RWPE1 (cell line): ENCODE measurements around the gene NCK1.
A peak's percentile ranks its signal among the peaks of the same experiment; 100 is the strongest.
"Not testable (repeated sequence)": the region's sequence is repeated elsewhere in the genome, so short reads cannot be mapped to it uniquely, and the experiment has no call there.

ENCODE experiments used
- CTCF ChIA-PET: fragments of 350-600 bp; sonication (Branson Sonifier 250); formaldehyde crosslinking; extraction: SDS; loops from one replicate; lab custom pipeline; 2021; lab: Yijun Ruan, JAX
- POLR2A ChIA-PET: fragments of 400-600 bp; formaldehyde crosslinking; extraction: SDS; loops from one replicate; lab custom pipeline; 2020; ENCODE audit warnings: antibody characterized with exemption; ENCODE audit not compliant: low non-redundant PET; lab: Yijun Ruan, JAX
- DNase-seq: peaks from one replicate; pipeline ENCODE4 v3.0.0; 2012; ENCODE audit warnings: low spot score
- H3K27ac ChIP-seq: fragments of 450-650 bp; 2 replicates; pipeline ENCODE4 v1.5.1; 2017
- CTCF ChIP-seq: fragments of 450-650 bp; conservative IDR thresholded peaks from 2 replicates; pipeline ENCODE4 v1.5.1; 2017; ENCODE audit warnings: low read depth, mild to moderate bottlenecking

The NCK1 gene

GRCh38 chr3:136893848-136894443, 31.9 kb downstream of the NCK1 start:
- ChIA-PET POLR2A (no interaction called here), CTCF (no interaction called here)
- H3K27ac ChIP-seq = no peak overlapping the region
- DNase-seq = peak; percentile 41
- no peak for TF ChIP-seq CTCF

- DNase-seq, H3K27ac ChIP-seq, POLR2A ChIA-PET: not testable (repeated sequence)
- CTCF ChIA-PET = interaction anchor here (0.6 kb wide), 1 partner anchor 23 kb away, joined by 5 read pairs; no protein-coding TSS in a partner anchor
Observed at GRCh38 chr3:136897171-136897570, 35.2 kb downstream of the NCK1 start.

DNA sequence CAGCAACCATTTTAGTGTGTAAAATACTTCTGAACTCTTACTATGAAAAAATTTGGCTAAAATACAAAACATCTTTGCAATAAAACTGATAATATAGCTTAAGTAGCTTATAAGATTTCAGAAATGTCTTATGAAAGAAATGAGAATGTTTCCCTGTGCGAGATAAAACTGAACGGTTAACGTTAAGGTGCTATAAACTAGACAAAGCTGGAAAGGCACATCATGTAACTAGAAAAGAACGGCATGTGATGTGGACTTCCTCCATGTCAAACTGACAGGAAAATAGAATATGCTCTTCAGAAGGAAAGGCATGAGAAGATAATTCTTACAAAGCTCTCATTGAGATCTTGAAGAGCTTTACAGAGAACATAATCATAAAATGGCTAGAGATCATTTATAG, 36.5 kb downstream of the NCK1 start:
- no peak for TF ChIP-seq CTCF
- CTCF ChIA-PET = no interaction called here
- POLR2A ChIA-PET = no interaction called here
- no peak overlapping the region for H3K27ac ChIP-seq
- no peak for DNase-seq

GRCh38 chr3:136898954-136899353, 36.9 kb downstream of the NCK1 start:
- ChIA-PET CTCF (no interaction called here), POLR2A (no interaction called here)
- no peak for DNase-seq
- TF ChIP-seq CTCF = no peak
- H3K27ac ChIP-seq = no peak overlapping the region

DNA sequence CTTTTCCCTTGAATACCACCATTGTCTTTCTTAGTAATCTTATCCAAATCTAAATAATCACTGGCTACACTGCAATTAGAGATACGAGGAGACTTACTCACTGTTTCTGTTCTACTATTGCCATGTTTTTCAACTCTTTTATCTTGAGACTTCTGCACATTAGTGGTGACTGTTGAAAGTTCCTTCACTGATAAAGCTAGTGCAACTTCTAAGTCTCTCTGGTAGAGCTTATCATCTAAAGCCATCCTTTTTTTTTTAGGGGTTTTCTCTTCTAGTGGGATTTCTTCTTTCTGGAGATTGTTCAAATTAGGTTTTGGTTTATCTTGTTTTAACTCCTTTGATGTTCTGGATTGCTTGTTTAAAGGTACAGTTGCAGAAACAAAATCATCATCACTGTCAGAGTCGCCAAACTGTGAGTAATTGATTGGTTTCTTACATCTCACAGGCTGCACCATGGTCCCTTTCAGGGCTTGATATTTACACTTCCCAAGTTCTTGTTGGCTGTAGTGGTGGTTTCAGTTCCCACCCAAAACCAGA, 37.7 kb downstream of the NCK1 start:
- POLR2A ChIA-PET = no interaction called here
- no peak overlapping the region for H3K27ac ChIP-seq
- CTCF ChIA-PET = no interaction called here
- DNase-seq = no peak
- no peak for TF ChIP-seq CTCF

GRCh38 chr3:136900694-136901093, 38.7 kb downstream of the NCK1 start:
- DNase-seq, H3K27ac ChIP-seq, CTCF ChIA-PET, POLR2A ChIA-PET: not testable (repeated sequence)

- no peak for DNase-seq
- H3K27ac ChIP-seq = no peak overlapping the region
- POLR2A ChIA-PET = no interaction called here
- TF ChIP-seq CTCF = no peak
- CTCF ChIA-PET = no interaction called here
Observed at GRCh38 chr3:136901391-136901790, 39.4 kb downstream of the NCK1 start.

- CTCF ChIA-PET, DNase-seq, H3K27ac ChIP-seq, POLR2A ChIA-PET: not testable (repeated sequence)
Observed at GRCh38 chr3:136902530-136902929, 40.5 kb downstream of the NCK1 start.
